GM04503 (cell line): ENCODE results near the gene NINJ2.

Source experiments
- DNase-seq: peaks from one replicate; pipeline ENCODE4 v3.0.0-alpha.2; 2012; ENCODE audit warnings: low read depth

Gene NINJ2

DNA sequence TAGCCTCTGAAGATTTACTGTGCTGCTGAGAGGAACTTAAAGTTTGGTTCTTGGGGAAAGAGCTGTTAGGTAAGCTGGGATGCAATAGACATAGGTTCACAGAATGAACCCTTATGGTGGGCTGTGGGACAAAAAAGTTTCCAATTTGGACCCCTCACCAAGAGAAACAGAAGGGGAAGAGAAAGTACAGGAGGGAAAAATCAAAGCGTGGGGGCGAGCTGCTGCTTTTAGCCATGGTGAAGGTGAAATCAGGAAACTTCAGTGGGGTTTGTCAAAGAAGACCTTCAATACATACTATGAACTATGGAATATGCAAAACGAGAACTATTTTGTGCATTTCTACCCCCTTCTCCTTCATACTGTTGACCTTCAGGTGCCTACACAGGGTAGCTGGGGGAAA lies 10.6 kb upstream of the NINJ2 start:
- DNase-seq, result no peak

DNA sequence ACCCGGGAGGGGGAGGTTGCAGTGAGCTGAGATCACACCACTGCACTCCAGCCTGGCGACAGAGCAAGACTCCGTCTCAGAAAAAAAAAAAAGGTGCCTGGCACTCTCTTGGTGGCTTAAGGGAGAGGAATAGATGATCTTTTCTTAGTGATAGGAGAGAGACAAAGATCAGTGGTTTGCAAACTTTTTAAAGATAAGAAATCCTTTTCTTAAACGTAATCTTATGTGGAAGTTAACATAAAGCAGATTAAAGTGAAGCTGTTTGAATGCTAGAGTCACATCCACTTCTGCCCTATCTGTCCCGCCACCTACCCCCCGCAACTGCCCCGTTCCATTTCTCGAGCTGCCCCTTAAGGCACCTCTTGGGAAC lies 6.3 kb upstream of the NINJ2 start:
- no peak for DNase-seq

- DNase-seq, result no peak
Observed at GRCh38 chr12:668090-668481, 4.8 kb upstream of the NINJ2 start.

- DNase-seq, result no peak
Observed at GRCh38 chr12:666766-667308, 3.6 kb upstream of the NINJ2 start.

DNA sequence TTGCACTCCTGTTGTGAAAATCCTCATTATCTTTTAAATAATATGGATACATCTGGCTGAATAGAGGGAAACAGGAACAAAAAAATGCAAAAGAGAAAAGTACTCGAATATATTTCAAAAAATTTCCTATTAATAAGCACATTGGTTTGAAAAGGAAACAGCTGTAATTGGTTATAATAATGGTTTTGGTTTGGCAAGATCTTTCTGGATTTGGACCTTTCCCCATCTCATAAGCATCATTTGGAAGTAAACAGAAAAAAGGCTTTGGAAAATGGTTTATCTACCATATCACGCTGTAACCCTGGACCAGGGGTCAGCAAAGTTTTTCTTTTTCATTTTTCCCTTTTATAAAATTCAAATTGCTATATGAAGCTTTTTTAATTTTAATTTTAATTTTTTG lies 2.8 kb upstream of the NINJ2 start:
- no peak for DNase-seq

DNA sequence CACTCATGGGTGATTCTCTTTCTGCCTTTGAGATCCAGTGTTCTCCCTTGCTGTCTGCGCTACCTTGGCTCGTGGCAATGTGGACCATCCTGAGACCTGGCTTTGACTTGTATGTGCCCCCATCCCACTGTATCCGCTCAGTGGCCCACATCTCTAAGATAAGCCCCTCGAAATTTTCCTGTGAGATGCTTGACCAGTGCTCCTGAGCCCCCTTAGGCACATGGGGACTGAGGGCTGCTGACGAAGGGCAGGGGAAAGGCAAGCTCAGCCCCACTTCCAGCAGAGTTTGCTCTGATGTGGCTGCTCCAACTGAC lies 1.5 kb upstream of the NINJ2 start:
- no peak for DNase-seq

DNA sequence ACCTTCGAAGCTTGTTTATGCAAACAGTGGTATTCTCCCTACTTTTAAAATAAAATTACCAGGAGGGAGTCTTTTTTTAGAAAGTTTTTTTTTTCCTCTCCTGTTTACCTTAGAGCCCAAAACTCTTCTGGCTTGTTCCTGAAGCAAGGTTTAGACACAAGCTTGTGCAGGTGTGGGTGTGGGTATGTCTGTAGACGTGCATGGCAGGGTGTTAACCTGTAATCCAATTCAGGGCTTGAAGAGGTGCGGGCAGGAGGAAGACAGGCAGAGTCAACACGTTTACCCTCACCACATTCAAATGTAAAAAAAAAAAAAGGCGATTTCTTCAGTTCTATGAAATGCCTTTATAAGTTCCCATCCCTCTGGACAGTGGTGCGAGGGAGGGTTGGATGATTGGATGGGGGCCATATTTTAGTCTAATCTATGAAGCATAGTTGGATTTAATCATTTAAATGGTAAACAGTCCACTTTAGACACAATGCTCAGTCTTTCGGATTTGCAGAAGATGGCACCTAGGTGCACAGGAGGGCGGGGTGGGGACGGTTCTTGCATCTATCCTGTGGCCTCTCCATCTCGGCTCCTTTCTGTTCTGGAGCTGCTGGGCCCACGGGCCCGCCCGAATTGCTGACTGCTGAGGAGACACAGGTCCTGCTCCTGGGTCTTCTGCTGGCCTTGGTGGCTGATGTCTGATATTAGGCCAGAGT lies 982 bp upstream of the NINJ2 start:
- DNase-seq, result no peak

DNA sequence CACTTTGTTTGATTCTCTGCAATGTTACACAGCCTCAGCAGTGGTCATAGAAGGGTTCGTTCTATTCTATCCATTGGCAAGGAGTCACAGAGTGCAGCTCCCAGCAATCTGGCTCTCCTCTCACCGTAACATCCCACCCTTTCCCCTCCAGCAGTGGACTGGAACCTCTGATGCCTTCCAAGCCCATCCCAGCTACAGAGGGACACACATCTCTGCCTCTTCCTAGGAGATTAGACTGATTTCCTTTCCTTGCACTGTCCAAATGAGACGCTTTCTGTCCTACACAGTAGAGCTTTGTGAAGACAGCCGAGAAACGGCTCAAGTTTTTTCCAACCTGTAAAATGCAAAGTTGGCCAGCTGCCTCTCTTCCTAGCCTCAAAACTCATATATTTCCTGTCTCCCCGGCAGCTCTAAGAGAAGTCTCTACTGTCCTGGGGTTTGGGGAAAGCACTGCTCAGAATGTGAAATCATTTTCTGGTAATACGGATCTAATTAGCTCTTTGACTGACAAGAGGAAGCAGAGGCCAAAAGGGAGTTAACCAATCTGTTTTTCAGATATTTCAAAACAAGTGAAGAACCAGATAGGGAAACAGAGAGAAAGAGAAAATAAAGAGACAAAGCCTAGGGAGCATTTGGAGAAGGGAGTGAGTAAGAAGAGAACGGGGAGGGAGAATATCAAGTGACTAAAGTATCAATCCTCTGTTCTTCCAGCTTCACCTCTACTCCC lies 516 bp downstream of the NINJ2 start:
- DNase-seq, result no peak

DNA sequence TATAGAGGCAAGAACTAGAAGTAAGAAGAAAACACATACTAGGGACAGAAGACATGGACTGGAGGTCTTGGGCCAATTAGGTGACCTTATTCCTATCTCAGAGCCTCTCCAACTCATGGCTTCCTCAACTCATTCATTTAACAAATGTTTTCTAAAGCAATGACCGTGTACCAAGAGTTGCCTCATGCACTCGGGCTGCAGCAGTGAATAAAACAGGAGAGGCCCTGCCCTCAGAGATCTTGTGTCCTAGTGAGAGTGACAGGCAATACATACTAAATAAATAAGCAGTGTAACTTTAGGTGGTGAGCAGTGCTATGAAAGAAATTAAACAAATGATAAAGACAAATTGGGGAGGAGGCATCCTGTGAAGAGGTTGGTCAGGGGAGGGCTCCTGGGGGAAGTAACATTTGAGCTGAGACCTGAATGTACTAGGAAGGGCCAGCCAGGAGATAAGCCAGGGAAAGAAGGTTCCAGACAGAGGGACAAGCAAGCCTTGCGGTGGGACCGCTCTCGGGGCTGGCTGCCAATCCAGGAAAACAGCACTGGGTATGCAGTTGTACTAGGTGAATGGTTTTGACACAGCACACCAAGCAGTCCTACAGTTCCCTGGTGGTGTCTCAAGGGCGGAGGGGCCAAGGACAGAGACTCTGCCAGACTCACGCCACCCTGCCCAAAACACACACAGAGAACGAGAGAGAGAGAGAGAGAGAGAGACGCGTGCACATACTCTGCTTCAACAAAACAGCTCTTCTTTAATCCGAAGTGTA lies 1.3 kb downstream of the NINJ2 start:
- DNase-seq, result no peak

- DNase-seq, result no peak
Observed at GRCh38 chr12:659090-659683, 4.1 kb downstream of the NINJ2 start.

DNA sequence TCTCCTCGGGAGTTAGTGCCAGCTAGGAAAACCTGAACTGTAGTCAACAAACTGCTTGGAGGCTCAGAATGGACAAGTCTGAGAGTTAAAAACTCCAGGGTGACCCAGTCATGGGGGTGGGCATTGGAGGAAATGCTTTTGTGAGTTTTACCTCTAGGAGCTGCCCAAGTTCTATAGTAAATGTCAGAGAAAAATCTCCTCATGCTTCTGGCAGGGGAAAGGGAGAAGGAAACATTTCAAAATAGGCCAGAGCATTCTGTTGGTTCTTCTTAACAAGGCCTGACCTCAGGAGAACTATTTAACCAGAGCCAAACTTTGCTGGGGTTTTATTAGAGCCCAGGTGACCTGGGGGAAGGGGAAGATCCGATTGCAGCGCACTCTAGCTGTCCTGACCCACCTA lies 12.3 kb downstream of the NINJ2 start:
- DNase-seq, result no peak

DNA sequence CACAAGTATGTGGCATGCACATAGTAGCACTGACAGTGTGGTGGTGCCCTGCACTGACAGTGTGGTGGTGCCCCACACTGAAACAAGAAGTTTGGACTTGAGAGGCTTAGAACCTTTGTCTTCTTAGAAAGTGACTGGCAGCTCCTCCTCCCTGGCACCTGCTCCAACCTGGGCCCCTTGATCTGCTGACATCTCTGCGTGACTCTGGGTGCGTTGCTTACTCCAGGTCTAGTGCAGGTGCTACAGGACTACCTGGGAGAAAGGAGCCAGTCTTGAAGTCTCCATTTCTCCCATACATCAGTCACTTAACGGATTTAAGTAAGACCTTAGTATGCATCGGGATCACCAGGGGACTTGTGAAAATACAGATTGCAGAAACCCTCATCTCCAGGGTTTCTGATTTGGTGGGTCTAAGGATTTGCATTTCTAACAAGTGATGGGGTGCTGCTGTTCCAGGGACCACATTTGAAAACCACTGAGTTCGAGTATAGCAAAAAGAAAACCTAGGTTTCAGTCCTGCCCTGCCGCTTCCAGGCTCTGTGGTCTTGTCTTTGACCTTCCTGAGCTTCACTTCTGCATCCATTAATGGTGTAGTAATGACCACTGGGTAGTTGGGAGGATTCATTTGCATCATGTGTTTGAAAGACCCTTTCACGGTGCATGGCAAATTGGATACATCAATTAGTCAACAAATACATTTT lies 15.7 kb downstream of the NINJ2 start:
- no peak for DNase-seq

DNA sequence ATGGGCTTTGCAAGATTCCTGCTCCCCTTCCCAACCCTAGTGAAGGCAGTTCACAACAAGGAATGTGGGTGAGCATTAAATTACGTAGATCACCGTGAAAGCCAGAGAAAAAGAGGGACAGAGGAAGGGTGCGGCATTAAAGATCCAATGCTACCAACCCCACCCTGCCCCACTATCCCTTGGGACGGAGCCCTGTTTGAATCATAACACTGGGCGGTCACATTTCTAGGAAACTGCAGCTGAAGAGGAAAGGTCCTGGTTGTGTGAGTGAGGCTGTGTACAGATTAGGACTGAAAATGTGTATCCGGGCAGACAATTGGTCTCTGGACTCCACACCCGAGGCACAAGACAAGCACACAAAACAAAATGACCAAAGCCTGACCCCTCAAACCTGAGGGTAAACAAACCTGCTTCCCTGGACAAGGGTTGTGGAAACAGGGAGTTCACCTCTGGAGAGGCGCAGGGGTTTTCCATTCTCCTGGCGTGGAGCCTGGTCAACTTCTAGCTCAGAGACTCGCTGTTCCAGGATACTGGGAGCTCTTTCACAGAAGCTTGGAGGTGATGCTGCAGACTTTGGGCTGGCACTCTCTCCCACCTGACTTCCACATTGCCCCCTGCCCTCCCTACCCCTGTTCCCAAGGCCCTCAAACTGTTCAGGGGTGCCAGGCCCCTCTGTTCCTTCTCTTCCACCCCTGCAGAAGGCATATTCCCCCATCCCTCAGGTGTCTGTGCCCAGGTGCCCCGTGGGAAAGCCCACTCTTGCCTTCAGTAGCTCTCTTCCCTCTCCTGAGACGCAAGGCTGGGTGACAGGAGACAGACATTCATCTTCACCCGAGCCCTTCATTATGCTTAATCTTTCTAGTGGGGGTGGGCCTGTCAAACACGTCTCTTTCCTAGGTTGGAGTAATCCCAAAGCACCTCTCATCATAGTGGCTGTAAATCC lies 16.5 kb downstream of the NINJ2 start:
- DNase-seq, result no peak

DNA sequence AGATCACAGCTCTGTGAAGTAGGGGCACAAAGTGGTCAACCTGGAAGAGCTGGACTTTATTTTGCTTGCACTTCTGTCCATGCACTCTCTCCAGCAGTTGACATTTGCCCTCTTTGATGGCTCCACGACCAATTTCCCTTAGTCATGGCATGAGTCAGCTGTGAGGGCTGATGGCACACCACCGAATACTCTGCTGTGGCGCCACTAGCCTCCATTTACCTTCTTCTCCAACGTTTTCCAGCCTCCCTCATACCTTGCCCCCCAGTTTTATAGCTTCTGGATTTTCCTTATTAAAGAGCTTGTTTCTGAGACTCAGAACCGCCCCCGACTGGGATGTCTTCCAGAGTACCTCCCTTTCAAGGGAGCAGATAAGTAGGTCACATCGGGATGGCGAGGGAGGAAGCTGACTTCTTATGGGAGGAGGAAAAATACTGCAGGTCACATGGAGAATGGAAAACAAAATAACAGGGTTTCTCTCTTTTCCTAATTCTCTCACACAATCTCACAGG lies 17.6 kb downstream of the NINJ2 start:
- DNase-seq, result no peak

DNA sequence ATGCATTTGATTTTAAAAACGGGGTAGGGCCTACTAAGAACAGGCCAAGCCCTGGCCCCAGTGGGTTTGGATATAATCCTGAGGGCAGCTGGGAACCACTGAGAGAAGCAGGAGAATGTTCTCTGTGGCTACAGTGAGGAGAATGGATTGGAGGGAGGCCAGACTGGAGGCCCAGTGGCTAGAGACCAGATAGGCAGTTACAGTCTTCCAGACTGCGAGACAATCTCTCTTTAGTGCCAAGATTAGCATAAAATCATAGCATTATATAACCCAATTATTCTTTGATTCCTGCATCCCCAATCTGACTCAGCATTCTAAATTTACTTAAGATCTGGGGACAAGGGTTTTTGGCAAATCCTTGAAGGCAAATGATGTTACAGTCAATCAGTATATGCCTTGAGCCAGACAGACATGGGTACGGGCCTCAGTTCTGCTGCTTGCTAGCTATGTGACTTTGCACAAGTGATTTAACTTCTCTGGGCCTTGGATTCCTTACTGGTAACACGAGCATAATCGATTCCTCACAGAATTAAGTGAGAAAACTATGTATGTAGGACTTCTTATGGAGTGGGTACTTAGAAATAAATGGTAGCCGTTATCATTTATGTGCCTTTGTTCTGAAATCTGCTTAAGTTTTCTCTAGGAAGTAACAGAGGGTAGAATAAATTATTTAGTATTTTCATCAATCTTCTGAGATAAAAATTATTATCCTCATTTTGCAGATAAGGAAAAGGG lies 18.3 kb downstream of the NINJ2 start:
- DNase-seq, result no peak

- no peak for DNase-seq
Observed at GRCh38 chr12:644303-644639, 19.0 kb downstream of the NINJ2 start.

- DNase-seq, result no peak
Observed at GRCh38 chr12:643475-644302, 19.6 kb downstream of the NINJ2 start.

GRCh38 chr12:642633-643474 lies 20.4 kb downstream of the NINJ2 start:
- DNase-seq, result no peak
